H1 (cell line): ENCODE measurements around the gene CDYL. TPM values are rescaled to one million over a fixed set of nuclear protein-coding genes. Genes with fewer than 3 reads are reported as not detected.

Source experiments
- E2F6 ChIP-seq: IDR thresholded peaks from 2 replicates; pipeline ENCODE4 v1.6.1; 2012; ENCODE audit warnings: inconsistent platforms
- GTF2F1 ChIP-seq: IDR thresholded peaks from 2 replicates; pipeline ENCODE4 v1.6.1; 2012; ENCODE audit warnings: low read depth, low read length, improper control_type of control experiment, borderline replicate concordance
- polyA plus RNA-seq, 7 experiments: library from polyadenylated mRNA; depleted of rRNA in 3 of 7; stranded (reverse) in 5 of 7; unstranded in 2 of 7; fragments of >200 nt in 5 of 7; fragments of 200-250 nt in 2 of 7; gene quantifications; 1 replicate in 5 of 7; 2 replicates in 1 of 7; 4 replicates in 1 of 7; pipeline versions ENCODE4 v1.2.1 to v1.2.3, GENCODE V29; 2011 to 2013; ENCODE audit warnings: missing spikeins in 2 of 7, mixed read lengths in 2 of 7
- total RNA-seq: library from RNA; stranded (reverse); fragmentation: NEBNext Ultra II Directional; extraction: Animal tissue kit (Norgen Biotek cat#: 25700); gene quantifications from 2 replicates; pipeline ENCODE4 v1.2.1, GENCODE V29; 2021

The CDYL gene
- total and polyA plus RNA-seq, 2 of the 8 experiments (the other 6 are each of a cell fraction or from before 2014, with no cell fraction given) = 56.4 to 119 TPM

- TF ChIP-seq E2F6 (no peak), GTF2F1 (no peak)
Observed at GRCh38 chr6:4820704-4821276, 44.6 kb downstream of the CDYL start (continued).
